ENCODE data around the gene KIAA1614. TPM values are rescaled to one million over a fixed set of nuclear protein-coding genes. Genes with fewer than 3 reads are reported as not detected.

Gene KIAA1614
- total RNA-seq, 1 donor from 2014 or later: 0.56 TPM

GRCh38 chr1:180901076-180901990 is 11.4 kb upstream of the KIAA1614 start:
- Histone ChIP-seq H3K4me3 (no peak overlapping the region), H4K20me1 (ENCODE audit: low read depth) (no peaks in the 10 kb centered on the region), H3K27ac (no peak overlapping the region), H3K4me2 (no peak overlapping the region), H3K36me3 (no peaks in the 10 kb centered on the region), H2AFZ (replicated peaks) (no peak overlapping the region), H3K79me2 (ENCODE audit: low read depth) (no peaks in the 10 kb centered on the region), H3K27me3 (no peaks in the 10 kb centered on the region), H3K4me1 (peaks cover 21% of the 10 kb centered on the region), H3F3A (ENCODE audit: low read depth) (no peaks in the 10 kb centered on the region), H3K9ac (no peak overlapping the region), H3K9me3 (ENCODE audit: low read depth) (no peaks in the 10 kb centered on the region)
- peak overlapping the region; percentile 0 for H3K4me3 Mint-ChIP-seq
- no peaks in the 10 kb centered on the region for H3K9me3 Mint-ChIP-seq
- DNase-seq (ENCODE audit: low spot score): no peak
- TF ChIP-seq EZH2 (IDR thresholded peaks at IDR 0.05): no peak
- no peak for TF ChIP-seq EZH2phosphoT487 (IDR thresholded peaks at IDR 0.05)
- no peak for TF ChIP-seq CTCF (IDR thresholded peaks at IDR 0.05)
- H3K36me3 Mint-ChIP-seq: peaks cover 2% of the 10 kb centered on the region
- no peak overlapping the region for H3K27ac Mint-ChIP-seq
- H3K27me3 Mint-ChIP-seq (ENCODE audit: insufficient read depth, low read depth): peaks cover 5% of the 10 kb centered on the region
- H3K4me1 Mint-ChIP-seq: peaks cover 18% of the 10 kb centered on the region

- no peaks in the 10 kb centered on the region for H3K36me3 ChIP-seq
- no peak overlapping the region for H3K4me3 ChIP-seq
- H3K9me3 ChIP-seq (ENCODE audit: low read depth): no peaks in the 10 kb centered on the region
- H3K4me1 ChIP-seq: peaks cover 21% of the 10 kb centered on the region
- H3K4me2 ChIP-seq: no peak overlapping the region
- H2AFZ ChIP-seq (replicated peaks): no peak overlapping the region
- H4K20me1 ChIP-seq (ENCODE audit: low read depth): no peaks in the 10 kb centered on the region
- no peaks in the 10 kb centered on the region for H3K9me3 Mint-ChIP-seq
- H3K9ac ChIP-seq: no peak overlapping the region
- H3K27me3 ChIP-seq: no peaks in the 10 kb centered on the region
- H3K27ac ChIP-seq: no peak overlapping the region
- H3K36me3 Mint-ChIP-seq: peaks cover 2% of the 10 kb centered on the region
- H3K4me1 Mint-ChIP-seq: peaks cover 27% of the 10 kb centered on the region
- H3K27me3 Mint-ChIP-seq (ENCODE audit: insufficient read depth, low read depth): peaks cover 5% of the 10 kb centered on the region
- H3K4me3 Mint-ChIP-seq: no peak overlapping the region
- no peak for DNase-seq (ENCODE audit: low spot score)
- no peak for TF ChIP-seq CTCF (IDR thresholded peaks at IDR 0.05)
- TF ChIP-seq EZH2 (IDR thresholded peaks at IDR 0.05): no peak
- no peak for TF ChIP-seq EZH2phosphoT487 (IDR thresholded peaks at IDR 0.05)
- H3K79me2 ChIP-seq (ENCODE audit: low read depth): no peaks in the 10 kb centered on the region
- no peaks in the 10 kb centered on the region for H3F3A ChIP-seq (ENCODE audit: low read depth)
- no peak overlapping the region for H3K27ac Mint-ChIP-seq
Observed at GRCh38 chr1:180902541-180902940, 10.2 kb upstream of the KIAA1614 start.

- H3K27me3 Mint-ChIP-seq (ENCODE audit: insufficient read depth, low read depth): peaks cover 8% of the 10 kb centered on the region
- no peaks in the 10 kb centered on the region for H3K36me3 ChIP-seq
- H3K9me3 ChIP-seq (ENCODE audit: low read depth): no peaks in the 10 kb centered on the region
- no peak overlapping the region for H3K27ac ChIP-seq
- H3K9me3 Mint-ChIP-seq: no peaks in the 10 kb centered on the region
- H3K36me3 Mint-ChIP-seq: no peaks in the 10 kb centered on the region
- no peak overlapping the region for H3K27ac Mint-ChIP-seq
- no peak overlapping the region for H3K4me3 ChIP-seq
- H3K79me2 ChIP-seq (ENCODE audit: low read depth): no peaks in the 10 kb centered on the region
- H3F3A ChIP-seq (ENCODE audit: low read depth): no peaks in the 10 kb centered on the region
- no peak for DNase-seq (ENCODE audit: low spot score)
- no peak for TF ChIP-seq EZH2phosphoT487 (IDR thresholded peaks at IDR 0.05)
- H3K9ac ChIP-seq: no peak overlapping the region
- no peaks in the 10 kb centered on the region for H3K4me1 ChIP-seq
- H3K4me2 ChIP-seq: no peak overlapping the region
- peaks cover 10% of the 10 kb centered on the region for H3K4me1 Mint-ChIP-seq
- H4K20me1 ChIP-seq (ENCODE audit: low read depth): no peaks in the 10 kb centered on the region
- no peak overlapping the region for H2AFZ ChIP-seq (replicated peaks)
- H3K4me3 Mint-ChIP-seq: no peak overlapping the region
- H3K27me3 ChIP-seq: peaks cover 4% of the 10 kb centered on the region
Observed at GRCh38 chr1:180905927-180906326, 6.8 kb upstream of the KIAA1614 start.

GRCh38 chr1:180906511-180906910 is 6.2 kb upstream of the KIAA1614 start:
- no peak overlapping the region for H3K9ac ChIP-seq
- H3K4me1 Mint-ChIP-seq: peaks cover 10% of the 10 kb centered on the region
- H3K27me3 Mint-ChIP-seq (ENCODE audit: insufficient read depth, low read depth): peaks cover 12% of the 10 kb centered on the region
- no peak overlapping the region for H3K27ac Mint-ChIP-seq
- H3K4me2 ChIP-seq: no peak overlapping the region
- no peak overlapping the region for H3K4me3 Mint-ChIP-seq
- H3K36me3 Mint-ChIP-seq: no peaks in the 10 kb centered on the region
- H3K9me3 ChIP-seq (ENCODE audit: low read depth): no peaks in the 10 kb centered on the region
- DNase-seq (ENCODE audit: low spot score): no peak
- peaks cover 10% of the 10 kb centered on the region for H3K27me3 ChIP-seq
- H3K79me2 ChIP-seq (ENCODE audit: low read depth): no peaks in the 10 kb centered on the region
- H3F3A ChIP-seq (ENCODE audit: low read depth): peaks cover 5% of the 10 kb centered on the region
- no peak overlapping the region for H3K4me3 ChIP-seq
- no peak overlapping the region for H2AFZ ChIP-seq (replicated peaks)
- no peak overlapping the region for H3K27ac ChIP-seq
- H3K36me3 ChIP-seq: no peaks in the 10 kb centered on the region
- no peaks in the 10 kb centered on the region for H3K9me3 Mint-ChIP-seq
- TF ChIP-seq EZH2 (IDR thresholded peaks at IDR 0.05): no peak
- TF ChIP-seq EZH2phosphoT487 (IDR thresholded peaks at IDR 0.05): no peak
- no peak for TF ChIP-seq CTCF (IDR thresholded peaks at IDR 0.05)
- no peaks in the 10 kb centered on the region for H3K4me1 ChIP-seq
- H4K20me1 ChIP-seq (ENCODE audit: low read depth): no peaks in the 10 kb centered on the region

All from neural progenitor cell (in vitro differentiated cells).